HG03175 (cell line): Measurements from ENCODE around the gene GPBP1.

Source experiments
- ATAC-seq: cut with Tn5 transposase; IDR thresholded peaks from one replicate; pipeline ENCODE4 v1.9.1; 2021; ENCODE audit warnings: mild to moderate bottlenecking, moderate library complexity; ENCODE audit not compliant: unreplicated experiment

GPBP1 gene

GRCh38 chr5:57207007-57207653, 33.3 kb downstream of the GPBP1 start:
- ATAC-seq = no peak

- ATAC-seq = no peak
Measured at GRCh38 chr5:57207681-57208080, 33.8 kb downstream of the GPBP1 start.

DNA sequence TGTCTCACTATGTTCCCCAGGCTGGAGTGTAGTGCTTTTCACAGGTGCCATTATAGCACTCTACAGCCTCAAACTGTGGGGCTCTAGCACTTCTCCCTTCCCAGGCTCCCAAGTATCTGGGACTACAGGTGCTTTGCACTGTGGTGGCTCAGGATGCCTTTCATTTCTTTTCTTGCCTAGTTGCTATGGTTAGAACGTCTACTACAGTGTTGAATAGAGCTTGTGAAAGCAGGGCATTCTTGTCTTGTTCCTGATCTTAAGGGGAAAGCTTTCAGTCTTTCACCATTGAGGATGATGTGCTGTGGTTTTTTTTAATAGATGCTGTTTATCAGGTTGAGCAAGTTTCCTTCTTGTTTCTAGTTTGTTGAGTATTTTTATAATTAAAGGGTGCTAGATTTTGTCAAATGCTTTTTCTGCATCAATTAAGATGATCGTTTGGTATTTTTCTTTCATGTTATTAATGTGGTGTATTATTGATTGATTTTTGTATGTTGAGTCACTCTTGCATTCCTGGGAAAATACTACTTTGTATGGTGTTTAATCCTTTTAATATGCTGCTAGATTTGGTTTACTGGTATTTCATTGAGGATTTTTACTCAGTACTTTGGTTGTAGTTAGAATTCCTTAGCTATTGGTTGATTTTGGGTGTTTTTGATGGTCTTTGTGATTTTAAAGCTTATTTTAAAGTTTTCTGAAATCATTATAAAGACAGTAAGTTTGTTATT, 35.6 kb downstream of the GPBP1 start:
- ATAC-seq = no peak

DNA sequence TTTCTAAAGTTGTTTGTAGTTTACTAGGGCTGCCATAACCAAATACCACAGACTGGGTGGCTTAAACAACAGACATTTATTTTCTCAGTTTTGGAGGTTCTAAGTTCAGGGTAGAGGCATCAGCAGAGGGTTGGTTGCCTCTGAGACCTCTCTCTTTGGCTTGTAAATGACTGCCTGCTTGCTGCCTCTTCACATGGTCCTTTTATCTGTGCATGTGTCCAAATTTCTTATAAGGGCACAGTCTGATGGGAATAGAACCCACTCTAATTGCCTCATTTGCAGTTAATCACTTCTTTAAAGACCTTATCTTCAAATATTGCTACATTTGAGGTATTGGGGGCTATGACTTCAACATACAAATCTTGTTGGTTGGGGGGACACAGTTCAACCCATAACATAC, 36.8 kb downstream of the GPBP1 start:
- ATAC-seq = no peak

DNA sequence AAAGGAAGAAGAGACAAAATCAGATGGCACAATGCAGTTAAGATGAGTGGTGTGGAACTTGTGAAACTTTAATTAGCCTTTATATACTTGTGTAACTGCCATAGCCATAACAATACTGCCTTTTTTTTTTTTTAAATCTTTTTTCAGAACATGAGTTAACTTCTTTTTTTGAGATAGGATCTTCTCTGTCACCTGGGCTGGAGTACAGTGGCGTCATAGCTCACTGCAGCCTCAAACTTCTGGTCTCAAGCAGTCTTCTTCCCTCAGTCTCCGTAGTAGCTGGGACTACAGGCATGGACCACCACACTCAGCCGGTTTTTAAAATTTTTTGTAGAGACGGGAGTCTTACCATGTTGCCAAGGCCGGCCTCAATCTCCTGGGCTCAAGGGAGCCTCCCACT, 37.2 kb downstream of the GPBP1 start:
- ATAC-seq = no peak

DNA sequence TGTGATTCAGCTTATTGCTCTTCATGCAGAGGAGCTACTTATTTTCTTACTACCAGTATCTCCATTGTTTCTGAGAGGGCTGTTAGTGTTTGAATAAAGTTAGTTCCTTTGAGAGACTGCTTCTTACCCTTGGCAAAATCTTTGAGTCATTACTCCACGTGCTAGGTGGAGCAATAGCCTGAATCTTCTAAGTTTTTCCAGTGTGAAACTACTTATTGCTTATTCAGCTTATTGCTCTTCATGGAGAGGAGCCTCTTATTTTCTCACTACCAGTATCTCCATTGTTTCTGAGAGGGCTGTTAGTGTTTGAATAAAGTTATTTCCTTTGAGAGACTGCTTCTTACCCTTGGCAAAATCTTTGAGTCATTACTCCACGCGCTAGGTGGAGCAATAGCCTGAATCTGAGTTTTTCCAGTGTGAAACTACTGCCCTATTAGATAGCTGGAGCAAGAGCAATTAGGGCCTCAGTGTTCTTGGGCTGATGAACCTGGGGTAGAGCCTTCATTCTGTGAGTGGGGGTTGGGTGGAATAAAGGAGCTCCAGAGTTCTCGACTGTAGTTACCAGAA, 41.9 kb downstream of the GPBP1 start:
- no peak for ATAC-seq

- no peak for ATAC-seq
Measured at GRCh38 chr5:57216714-57217113, 42.9 kb downstream of the GPBP1 start.

DNA sequence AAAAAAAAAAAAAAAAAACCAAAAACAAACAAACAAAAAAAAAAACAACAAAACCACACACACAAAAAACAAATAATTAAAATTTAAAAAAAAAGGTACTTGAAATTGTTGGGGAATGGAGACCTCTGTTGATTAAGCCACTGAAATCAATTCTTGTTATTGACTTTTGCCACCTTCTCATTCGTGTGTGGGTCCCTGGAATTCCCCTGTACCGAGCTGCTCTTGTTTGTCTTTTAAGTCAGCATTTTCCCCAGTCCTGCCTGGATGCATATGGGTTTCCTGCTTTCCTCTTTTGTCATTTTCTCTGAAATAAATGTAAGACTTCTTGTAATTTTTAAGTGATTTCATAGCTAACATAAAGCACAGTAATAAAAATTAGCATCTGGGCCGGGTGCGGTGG, 45.5 kb downstream of the GPBP1 start:
- ATAC-seq = no peak

DNA sequence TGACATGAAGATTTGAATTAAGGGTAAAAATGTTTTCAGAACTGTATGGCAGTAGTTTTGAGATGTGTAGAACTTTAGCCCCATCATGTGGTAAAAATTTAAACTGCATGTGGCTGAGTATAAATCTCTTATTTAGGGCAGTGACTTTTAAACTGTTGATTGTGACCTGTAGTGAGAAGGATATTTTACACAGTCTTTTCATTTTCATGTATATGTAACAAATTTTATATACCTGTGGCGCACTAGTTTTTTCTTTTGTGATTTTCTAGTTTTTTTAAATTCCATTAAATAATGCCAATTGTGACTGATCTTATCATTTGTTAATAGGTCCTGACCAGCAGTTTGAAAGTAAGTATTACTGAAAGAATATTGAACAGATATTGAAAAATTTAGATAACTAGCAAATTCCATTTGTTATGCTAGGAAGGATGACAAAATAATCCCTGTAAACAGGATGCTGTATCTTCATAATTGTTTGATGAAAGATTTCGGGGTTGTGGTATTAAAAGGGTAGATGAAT, 47.2 kb downstream of the GPBP1 start:
- ATAC-seq = peak; percentile 58

DNA sequence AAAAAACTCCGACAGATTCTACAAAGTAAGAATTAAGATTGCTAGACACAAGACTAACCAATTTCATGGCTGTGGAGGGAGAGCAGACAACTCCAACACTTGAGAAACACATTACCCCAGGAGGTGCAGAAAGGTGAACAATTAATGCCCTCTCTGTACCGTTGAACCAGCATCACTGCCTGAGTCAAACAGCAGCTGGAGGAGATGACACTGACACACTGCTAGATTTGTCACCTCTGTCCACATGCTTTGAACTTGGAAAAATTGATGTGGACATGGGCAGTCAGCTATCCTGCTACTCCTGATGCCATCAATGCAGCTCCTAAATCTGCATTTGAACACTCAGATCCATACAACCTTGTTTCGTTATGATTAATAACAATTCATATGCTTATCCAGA, 51.7 kb downstream of the GPBP1 start:
- ATAC-seq = no peak

GRCh38 chr5:57229313-57229712, 55.5 kb downstream of the GPBP1 start:
- ATAC-seq = no peak

- no peak for ATAC-seq
Measured at GRCh38 chr5:57231607-57232006, 57.7 kb downstream of the GPBP1 start.

- no peak for ATAC-seq
Measured at GRCh38 chr5:57232293-57233033, 58.6 kb downstream of the GPBP1 start.

DNA sequence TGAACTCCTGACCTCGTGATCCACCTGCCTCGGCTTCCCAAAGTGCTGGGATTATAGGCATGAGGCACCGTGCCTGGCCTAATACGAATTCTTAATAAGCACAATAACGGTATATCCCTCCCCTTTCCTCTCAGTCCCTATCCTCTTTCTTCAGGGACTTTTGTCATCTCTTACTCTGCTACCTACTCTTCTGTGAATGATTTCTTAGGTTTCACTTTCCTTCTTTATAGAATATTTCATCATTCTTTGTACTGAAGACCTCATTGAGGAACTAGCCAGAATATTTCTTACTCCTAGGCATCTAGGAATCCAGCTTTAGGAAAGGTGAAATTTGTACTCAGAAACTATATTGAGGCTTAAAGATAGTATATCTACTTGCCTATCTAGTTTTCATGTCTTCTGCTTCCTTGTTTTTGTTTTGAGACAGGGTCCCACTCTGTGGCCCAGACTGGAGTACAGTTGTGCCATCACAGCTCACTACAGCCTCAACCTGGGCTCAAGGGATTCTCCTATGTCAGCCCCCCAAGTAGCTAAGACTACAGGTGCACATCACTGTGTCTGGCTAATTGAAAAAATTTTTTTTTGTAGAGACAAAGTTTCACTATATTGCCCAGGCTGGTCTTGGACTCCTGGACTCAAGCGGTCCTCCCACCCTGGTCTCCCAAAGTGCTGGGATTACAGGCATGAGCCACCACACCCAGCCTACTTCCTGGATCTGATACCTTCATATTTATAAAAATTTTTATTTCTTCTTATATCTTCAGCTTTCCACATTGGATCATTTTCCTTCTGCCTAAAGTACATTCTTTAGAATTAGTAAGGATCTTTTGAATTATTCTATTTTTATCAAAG, 69.7 kb downstream of the GPBP1 start:
- ATAC-seq = peak; percentile 68

DNA sequence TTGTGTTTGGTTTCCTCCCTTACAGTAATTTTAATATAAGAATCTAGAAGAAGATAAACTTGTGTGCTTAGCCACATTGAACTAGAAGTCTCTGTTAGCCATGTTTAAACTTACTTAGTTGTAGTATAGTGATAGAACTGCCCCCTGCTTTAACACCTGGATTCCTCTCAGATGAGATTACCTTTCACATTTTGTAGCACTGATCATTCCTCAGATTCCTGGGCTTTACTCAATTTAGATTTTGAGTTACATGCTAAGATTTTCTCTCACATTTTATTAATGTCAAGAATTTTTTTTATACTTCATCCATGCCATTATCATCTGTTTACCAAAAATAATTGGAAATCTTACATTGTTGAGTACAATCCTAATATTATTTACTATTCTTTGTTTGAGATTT, 70.5 kb downstream of the GPBP1 start:
- ATAC-seq = no peak

DNA sequence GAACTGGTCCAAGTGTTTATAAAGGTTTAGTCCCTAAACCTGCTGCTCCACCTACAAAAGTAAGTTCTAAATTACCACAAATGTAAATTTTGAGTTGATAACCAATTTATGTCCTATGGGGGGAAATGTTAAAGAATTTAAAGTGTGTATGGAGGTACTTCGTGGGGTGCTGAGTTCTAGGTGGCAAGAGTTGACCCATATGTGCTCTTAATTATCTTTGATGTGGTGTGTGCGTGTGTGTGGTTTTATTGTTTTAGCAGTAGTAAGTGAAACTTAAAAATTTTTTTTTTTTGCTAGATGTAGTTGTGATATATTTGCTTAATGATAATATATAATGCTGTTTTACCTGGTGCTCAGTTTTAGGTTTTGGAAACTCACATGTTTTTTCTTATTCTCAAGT, 72.6 kb downstream of the GPBP1 start:
- ATAC-seq = no peak

GRCh38 chr5:57247765-57248164, 73.9 kb downstream of the GPBP1 start:
- no peak for ATAC-seq

DNA sequence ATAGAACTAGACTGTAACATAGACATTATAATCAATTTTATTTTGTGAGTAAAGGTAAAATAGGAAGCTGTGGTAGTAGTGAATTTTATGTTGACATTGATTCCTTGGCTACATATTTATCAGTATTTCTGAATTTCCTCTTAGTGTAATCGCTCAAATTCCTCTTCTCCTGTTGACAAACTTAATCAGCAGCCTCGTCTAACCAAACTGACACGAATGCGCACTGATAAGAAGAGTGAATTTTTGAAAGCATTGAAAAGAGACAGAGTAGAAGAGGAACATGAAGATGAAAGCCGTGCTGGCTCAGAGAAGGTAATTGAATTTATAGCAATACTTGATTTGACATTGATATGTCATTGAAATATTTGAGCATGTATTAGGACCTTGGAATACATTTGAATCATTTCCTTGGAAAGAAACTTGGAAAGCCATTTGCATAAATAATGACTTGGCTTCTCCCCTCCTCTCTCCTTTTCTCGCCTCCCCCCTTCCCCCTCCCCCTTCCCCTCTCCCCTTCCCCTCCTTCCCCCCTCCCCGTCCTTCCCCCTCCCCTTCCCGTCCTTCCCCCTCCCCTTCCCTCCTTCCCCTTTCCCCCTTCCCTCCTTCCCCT, 75.5 kb downstream of the GPBP1 start:
- no peak for ATAC-seq

DNA sequence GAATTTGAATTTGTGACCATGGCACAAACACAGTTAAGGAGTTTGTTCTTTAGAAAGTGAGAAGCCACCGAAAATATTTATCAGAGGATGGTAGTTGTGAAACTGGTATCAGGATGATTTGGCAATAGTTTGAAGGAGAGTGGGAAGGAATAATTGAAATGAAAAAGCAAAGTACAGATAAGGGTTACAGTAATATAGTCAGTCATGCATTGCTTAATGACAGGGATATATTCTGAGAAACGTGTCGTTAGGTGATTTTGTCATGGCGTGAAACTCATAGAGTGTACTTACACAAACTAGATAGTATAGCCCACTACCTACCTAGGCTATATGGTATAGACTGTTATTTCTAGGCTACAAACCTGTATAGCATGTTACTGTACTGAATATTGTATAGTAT, 84.2 kb downstream of the GPBP1 start:
- ATAC-seq = no peak

DNA sequence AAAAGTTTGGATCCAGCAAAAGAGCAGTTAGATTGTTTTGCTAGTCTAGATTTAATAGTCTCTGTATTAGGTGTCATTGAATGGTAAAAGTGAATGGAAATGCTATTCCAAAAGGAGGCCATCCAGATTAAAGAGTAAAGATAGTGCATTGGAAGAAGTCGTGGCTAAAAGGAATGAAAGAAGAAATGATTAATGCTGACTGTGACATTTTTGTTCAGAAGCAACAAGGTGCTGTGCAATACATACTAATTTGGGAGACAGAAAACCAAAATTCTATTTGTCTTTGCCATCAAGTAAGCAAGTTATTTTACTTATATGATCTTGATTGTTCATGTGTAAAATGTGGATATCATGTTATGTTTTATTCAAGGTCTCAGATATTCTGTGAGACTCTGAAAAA, 85.1 kb downstream of the GPBP1 start:
- ATAC-seq = no peak
